NCI-H2107 treated with DMSO at 0.1 percent for 48 hours (cell line): ENCODE results near the gene CA10.
A peak's percentile ranks its signal among the peaks of the same experiment; 100 is the strongest.

ENCODE experiments used
- DNase-seq: peaks from one replicate; lab custom pipeline; 2025; ENCODE audit not compliant: unreplicated experiment; lab: John Stamatoyannopoulos, UW

The CA10 gene

GRCh38 chr17:51793686-51794085 is 364.8 kb downstream of the CA10 start:
- no peak for DNase-seq

DNA sequence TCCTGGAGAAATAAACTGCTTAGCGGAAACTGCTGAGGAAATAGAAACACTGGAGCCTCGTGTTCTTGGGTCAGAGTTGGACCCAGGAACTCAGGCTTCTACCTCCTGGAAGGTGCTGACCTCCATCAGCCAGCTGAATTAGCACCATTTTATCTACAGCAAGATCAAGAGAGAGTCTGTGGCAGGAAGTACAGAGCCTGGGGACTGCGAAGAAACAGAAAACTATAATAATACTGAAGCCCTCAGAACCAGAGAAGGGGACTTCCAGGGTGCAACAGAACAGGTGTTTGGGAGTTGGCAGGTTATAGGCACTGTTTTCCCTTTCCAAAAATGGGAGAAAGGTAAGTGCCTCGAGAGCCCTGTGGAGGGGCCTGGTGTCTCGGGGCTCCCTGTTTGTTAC is 379.7 kb downstream of the CA10 start:
- no peak for DNase-seq

DNA sequence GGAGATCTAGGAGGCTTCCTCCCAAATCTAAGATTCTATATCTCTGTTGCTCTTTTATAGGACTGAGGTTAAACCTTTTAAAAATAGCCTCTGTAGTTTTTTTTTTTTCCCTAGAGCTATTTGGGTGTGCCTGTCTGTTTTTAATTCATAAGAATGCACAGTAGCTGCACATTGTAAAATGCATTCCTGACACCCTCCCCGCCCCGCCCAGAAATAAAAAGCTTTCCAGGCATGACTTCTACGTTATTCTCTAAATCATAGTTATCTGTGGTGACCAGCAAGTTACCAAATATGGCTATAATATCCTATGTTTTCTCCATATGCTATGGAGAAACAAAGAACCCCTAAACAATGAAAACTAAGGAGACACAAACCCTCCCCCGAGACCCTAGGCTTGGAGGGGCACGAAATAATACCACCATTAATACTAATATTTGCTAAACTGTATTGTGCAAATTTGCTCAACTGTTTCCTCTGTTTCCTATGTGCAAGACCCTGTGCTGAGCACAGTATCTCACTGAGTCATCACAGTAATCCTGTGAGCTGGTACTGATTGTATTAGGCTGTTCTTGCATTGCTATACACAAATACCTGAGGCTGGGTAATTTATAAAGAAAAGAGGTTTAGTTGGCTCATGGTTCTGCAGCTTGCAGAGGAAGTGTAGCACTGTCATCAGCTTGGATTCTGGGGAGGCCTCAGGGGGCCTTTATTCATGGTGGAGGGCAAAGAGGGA is 388.3 kb downstream of the CA10 start:
- DNase-seq, result no peak

DNA sequence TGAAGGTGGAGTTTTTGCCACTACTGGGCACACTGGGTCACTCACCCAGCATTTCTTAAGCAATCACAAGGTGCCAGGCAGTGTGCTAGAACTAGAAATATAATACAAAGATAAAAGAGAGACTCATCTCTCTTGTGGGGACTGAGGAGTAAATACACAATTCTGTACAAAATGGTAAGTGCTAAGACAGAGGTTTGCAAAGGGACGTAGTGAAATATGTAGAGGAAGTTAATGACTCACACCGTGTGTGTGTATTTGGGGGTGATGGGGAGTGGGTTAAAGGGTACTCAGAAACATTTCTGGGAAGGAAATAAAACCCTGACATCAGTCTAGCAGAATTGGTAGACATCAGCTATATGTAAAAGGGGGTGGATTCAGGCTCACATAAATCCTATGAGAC is 389.3 kb downstream of the CA10 start:
- no peak for DNase-seq

DNA sequence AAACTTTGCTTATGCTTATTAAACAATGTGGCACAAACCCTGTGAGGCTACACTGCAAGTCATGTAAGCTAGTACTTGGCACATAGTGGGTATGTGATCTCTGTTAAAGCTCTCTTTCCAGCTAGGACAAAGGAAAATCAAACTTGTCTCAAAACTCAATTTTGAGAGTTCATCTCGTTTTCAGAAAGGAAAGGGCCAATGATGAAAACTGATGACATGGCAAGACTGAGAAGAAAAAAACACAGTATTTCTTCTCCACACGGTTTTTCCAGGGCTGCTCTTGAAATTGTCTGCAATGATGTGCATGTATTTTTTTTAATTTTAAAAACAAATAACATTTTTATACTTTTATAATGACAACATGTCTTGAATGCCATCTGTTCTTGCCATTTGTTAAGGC is 389.8 kb downstream of the CA10 start:
- no peak for DNase-seq

DNA sequence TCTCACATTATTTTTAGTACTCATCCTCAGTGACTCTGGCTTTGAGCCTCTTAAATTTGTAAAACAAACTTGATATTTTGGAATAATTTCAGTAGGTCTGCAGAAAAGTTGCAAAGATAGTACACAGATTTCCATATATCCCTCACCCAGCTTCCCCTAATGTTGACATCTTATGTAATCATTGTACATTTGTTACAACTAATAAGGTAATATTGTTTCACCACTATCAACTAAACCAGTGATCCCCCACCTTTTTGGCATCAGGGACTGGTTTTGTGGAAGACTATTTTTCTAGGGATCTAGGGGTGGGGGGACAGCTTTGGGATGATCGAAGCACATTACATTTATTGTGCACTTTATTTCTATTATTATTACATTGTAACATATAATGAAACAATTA is 391.2 kb downstream of the CA10 start:
- DNase-seq, result no peak

- no peak for DNase-seq
Observed at GRCh38 chr17:51765282-51766135, 393.0 kb downstream of the CA10 start.

- DNase-seq, result peak; percentile 54
Observed at GRCh38 chr17:51764387-51764971, 394.0 kb downstream of the CA10 start.

GRCh38 chr17:51763058-51763457 is 395.5 kb downstream of the CA10 start:
- DNase-seq, result no peak

DNA sequence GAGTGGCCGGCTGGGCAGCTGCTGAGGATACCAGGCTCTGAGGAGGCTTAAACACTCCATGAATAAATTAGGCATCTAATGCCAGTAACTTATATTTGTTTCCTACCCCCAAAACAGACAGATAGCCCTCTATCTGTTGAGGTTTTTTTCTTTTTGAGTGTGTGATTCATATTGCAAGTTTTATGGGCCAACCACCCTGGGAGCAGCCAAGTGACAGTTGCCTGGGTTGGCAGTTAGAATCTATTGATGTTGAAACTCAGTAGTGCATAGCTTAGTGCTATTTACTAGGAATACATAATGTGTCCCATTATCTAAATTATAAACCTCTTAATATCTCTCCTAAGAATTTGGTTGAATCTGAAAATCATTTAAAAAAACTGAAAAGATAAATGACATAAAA is 397.4 kb downstream of the CA10 start:
- no peak for DNase-seq

GRCh38 chr17:51759260-51759659 is 399.3 kb downstream of the CA10 start:
- DNase-seq, result no peak

GRCh38 chr17:51751072-51751471 is 407.4 kb downstream of the CA10 start:
- no peak for DNase-seq

- DNase-seq, result no peak
Observed at GRCh38 chr17:51748749-51749604, 409.5 kb downstream of the CA10 start.

- no peak for DNase-seq
Observed at GRCh38 chr17:51746421-51746820, 412.1 kb downstream of the CA10 start.

DNA sequence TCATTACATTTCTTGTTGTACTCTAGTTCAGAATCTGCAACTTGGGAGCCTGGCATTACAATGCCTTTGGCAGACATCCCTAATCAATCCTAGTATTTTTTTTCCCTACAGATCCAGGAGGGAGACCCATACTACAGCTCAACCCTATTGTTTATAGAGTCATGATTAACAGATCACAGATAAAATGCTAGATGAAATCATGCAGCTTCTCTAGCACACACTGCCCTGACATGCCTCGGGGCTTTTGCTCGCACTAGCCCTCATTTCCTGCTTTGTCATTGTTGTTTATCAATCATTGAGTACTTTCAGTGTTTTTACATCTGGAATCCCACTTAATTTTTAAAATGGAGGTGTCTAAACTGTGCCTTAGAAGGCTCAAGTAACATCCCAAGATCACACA is 412.5 kb downstream of the CA10 start:
- DNase-seq, result no peak

DNA sequence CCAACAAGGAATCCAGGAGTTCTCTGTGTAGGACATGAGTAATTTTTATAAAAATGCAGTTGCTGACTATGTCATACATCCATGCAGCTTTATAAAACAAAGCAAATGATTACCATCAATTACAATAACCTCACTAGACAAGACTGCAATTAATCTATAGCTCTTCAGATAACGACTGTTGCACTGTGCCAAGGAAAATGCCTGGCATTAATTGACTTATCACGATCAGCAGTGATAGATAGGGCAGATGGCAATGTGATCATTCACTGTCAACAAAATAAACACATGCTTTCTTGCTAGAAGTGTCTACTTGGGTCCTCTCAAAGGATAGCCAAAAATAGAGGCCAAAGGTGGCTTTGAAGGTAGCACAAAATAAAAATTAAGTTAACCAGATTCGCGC is 415.0 kb downstream of the CA10 start:
- DNase-seq, result no peak

GRCh38 chr17:51742571-51742970 is 415.9 kb downstream of the CA10 start:
- DNase-seq, result no peak

GRCh38 chr17:51741458-51741857 is 417.1 kb downstream of the CA10 start:
- DNase-seq, result no peak

DNA sequence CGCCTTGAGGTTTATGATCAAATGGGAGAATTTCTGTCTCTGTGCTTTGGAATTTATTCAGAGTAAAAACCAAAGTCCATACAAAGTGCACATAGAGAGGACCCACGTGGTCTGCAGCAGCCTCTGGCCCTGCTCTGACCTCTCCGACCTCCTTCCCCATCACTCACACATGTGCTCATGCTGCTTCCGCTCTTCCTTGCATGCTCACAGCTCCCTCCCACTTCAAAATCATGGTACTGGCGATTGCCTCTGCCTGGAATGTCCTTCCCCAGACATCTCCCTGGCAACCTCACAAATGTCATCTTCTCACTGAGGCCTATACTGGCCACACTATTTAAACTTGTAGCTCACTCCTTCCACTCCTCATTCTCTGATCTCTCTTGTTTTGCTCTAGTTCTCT is 418.0 kb downstream of the CA10 start:
- no peak for DNase-seq

DNA sequence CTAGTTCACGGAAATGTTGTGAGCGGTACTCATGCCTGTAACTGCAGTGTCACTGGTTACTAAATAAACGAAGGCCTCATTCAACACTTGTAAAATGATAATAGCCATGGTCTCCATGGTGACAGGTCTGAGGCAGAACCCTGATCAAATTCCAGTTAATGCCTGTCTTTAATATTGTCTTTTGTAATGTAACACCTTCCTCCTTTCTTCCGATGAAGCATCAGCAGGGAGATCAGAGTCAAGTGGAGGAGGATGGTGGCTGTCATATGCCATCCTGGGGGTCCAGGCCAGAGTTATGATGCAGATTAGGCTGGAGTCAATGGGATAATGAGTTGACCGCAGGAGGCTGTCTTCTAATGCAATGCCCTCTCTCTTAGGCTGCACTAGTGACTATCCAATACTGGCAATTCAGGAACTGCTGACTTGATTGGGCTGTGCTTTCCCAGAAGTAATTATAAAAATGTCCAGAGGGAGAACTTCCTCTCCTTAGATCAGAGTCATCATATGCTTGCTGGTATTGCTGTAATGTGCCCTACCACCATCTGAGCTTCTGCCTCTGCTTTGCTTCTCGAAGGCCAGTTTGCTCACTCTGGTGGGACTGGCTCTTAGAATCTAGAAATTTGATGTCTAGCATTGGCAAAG is 419.1 kb downstream of the CA10 start:
- peak; percentile 60 for DNase-seq

DNA sequence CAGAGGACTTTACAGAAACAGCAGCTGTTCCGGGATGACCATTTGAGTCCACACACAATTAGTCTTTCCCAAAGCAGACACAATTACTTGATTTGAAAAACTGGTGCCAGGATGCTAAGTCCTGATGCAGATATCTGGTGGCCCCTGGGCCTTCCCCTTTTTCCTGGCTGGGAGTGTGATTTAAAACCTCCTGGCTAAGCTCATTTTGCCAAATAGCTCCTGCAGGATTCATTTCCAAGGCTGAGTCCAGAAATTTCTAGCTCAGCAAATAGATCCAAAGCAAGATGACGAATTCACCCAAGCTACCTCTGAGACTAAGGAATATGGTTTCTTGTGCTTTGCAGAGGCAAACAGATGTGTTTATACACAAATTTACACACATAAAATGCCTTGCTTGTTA is 422.2 kb downstream of the CA10 start:
- DNase-seq, result no peak
